H1 (cell line): Measurements from ENCODE around the gene SLC22A3. TPM values are rescaled to one million over a fixed set of nuclear protein-coding genes. Genes with fewer than 3 reads are reported as not detected.

Experiments used
- EP300 ChIP-seq, 2 experiments: IDR thresholded peaks; 1 replicate in 1 of 2; 2 replicates in 1 of 2; pipeline ENCODE4 v1.6.1; 2011 to 2012; ENCODE audit warnings: low read depth in 2 of 2, low read length in 2 of 2, mild to moderate bottlenecking in 2 of 2, borderline replicate concordance in 1 of 2, inconsistent platforms in 1 of 2, moderate library complexity in 1 of 2
- HDAC2 ChIP-seq, 2 experiments: fragments of 300-600 bp in 1 of 2; sonication (generic) in 1 of 2; IDR thresholded peaks; 2 replicates each; pipeline ENCODE4 v1.6.1; 2011 to 2012; ENCODE audit warnings: low read depth in 2 of 2, low read length in 2 of 2, mild to moderate bottlenecking in 2 of 2, moderate library complexity in 2 of 2, borderline replicate concordance in 1 of 2, inconsistent platforms in 1 of 2
- JUN ChIP-seq: IDR thresholded peaks from 2 replicates; pipeline ENCODE4 v1.6.1; 2011; ENCODE audit warnings: low read depth, mild to moderate bottlenecking, improper control_type of control experiment, low read length
- POLR2AphosphoS5 ChIP-seq: IDR thresholded peaks from 2 replicates; pipeline ENCODE4 v1.6.1; 2011; ENCODE audit warnings: low read depth, low read length
- RBBP5 ChIP-seq: IDR thresholded peaks from 2 replicates; pipeline ENCODE4 v1.7.1; 2012; ENCODE audit warnings: low read depth, mild to moderate bottlenecking, inconsistent platforms, low read length, moderate library complexity, borderline replicate concordance
- YY1 ChIP-seq: IDR thresholded peaks from 2 replicates; pipeline ENCODE4 v1.6.1; 2011; ENCODE audit warnings: low read depth, mild to moderate bottlenecking, low read length
- polyA plus RNA-seq, 7 experiments: library from polyadenylated mRNA; depleted of rRNA in 3 of 7; stranded (reverse) in 5 of 7; unstranded in 2 of 7; fragments of >200 nt in 5 of 7; fragments of 200-250 nt in 2 of 7; gene quantifications; 1 replicate in 5 of 7; 2 replicates in 1 of 7; 4 replicates in 1 of 7; pipeline versions ENCODE4 v1.2.1 to v1.2.3, GENCODE V29; 2011 to 2013; ENCODE audit warnings: missing spikeins in 2 of 7, mixed read lengths in 2 of 7
- total RNA-seq: library from RNA; stranded (reverse); fragmentation: NEBNext Ultra II Directional; extraction: Animal tissue kit (Norgen Biotek cat#: 25700); gene quantifications from 2 replicates; pipeline ENCODE4 v1.2.1, GENCODE V29; 2021

Gene SLC22A3
- total and polyA plus RNA-seq, 2 of the 8 experiments (the other 6 are each of a cell fraction or from before 2014, with no cell fraction given) = 1.0 to 2.9 TPM

DNA sequence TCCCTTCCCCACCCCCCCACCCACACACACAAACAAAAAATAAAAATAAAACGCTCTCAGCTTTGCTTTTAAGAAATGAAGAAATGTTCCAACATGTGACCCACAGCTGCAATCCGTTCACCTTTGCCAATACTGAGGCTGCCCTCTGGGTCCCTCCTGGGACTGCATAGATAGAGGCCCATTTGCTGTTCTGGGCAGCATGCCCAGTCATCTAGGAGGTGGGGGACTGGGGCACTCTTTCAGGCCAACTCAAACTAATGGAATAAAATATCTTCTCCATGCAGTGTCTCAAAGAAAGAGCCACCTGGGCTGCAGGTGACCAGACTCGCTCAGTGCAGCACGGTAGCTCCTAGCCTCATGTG lies 79.9 kb downstream of the SLC22A3 start (continued):
- TF ChIP-seq EP300 (IDR thresholded peaks at IDR 0.05; ENCODE audit: borderline replicate concordance in 1 of 2, low read depth in 2 of 2, low read length in 2 of 2) = no peak
- TF ChIP-seq HDAC2 (IDR thresholded peaks at IDR 0.05; ENCODE audit: borderline replicate concordance in 1 of 2, low read depth in 2 of 2, low read length in 2 of 2) = no peak
- TF ChIP-seq RBBP5 = no peak
- no peak for TF ChIP-seq POLR2AphosphoS5
- no peak for TF ChIP-seq YY1
- TF ChIP-seq JUN = no peak
